GM04504 (cell line): ENCODE results near the gene CREB5.

ENCODE experiments used
- DNase-seq: peaks from one replicate; pipeline ENCODE4 v3.0.0-alpha.2; 2012; ENCODE audit warnings: low read depth

The CREB5 gene

GRCh38 chr7:28645866-28646265 is 233.5 kb downstream of the CREB5 start:
- no peak for DNase-seq

- no peak for DNase-seq
Observed at GRCh38 chr7:28646376-28647075, 234.2 kb downstream of the CREB5 start.

- DNase-seq = no peak
Observed at GRCh38 chr7:28647076-28647421, 234.7 kb downstream of the CREB5 start.

GRCh38 chr7:28649189-28649588 is 236.9 kb downstream of the CREB5 start:
- no peak for DNase-seq

- no peak for DNase-seq
Observed at GRCh38 chr7:28649811-28650210, 237.5 kb downstream of the CREB5 start.

- DNase-seq = no peak
Observed at GRCh38 chr7:28654110-28654509, 241.8 kb downstream of the CREB5 start.

- DNase-seq = no peak
Observed at GRCh38 chr7:28656529-28656928, 244.2 kb downstream of the CREB5 start.

GRCh38 chr7:28658381-28658780 is 246.1 kb downstream of the CREB5 start:
- no peak for DNase-seq

- DNase-seq = no peak
Observed at GRCh38 chr7:28660132-28660531, 247.8 kb downstream of the CREB5 start.

- DNase-seq = no peak
Observed at GRCh38 chr7:28661826-28662595, 249.7 kb downstream of the CREB5 start.

GRCh38 chr7:28666154-28666553 is 253.8 kb downstream of the CREB5 start:
- no peak for DNase-seq

GRCh38 chr7:28668085-28668484 is 255.8 kb downstream of the CREB5 start:
- DNase-seq = no peak

- no peak for DNase-seq
Observed at GRCh38 chr7:28669330-28669729, 257.0 kb downstream of the CREB5 start.

GRCh38 chr7:28671526-28671925 is 259.2 kb downstream of the CREB5 start:
- DNase-seq = no peak

- DNase-seq = no peak
Observed at GRCh38 chr7:28672397-28672797, 260.1 kb downstream of the CREB5 start.

GRCh38 chr7:28674359-28674782 is 262.1 kb downstream of the CREB5 start:
- DNase-seq = no peak

GRCh38 chr7:28675429-28675828 is 263.1 kb downstream of the CREB5 start:
- no peak for DNase-seq

- no peak for DNase-seq
Observed at GRCh38 chr7:28677668-28678067, 265.4 kb downstream of the CREB5 start.

GRCh38 chr7:28678431-28678965 is 266.2 kb downstream of the CREB5 start:
- no peak for DNase-seq

- DNase-seq = no peak
Observed at GRCh38 chr7:28681693-28682310, 269.5 kb downstream of the CREB5 start.

GRCh38 chr7:28682801-28683200 is 270.5 kb downstream of the CREB5 start:
- no peak for DNase-seq

- DNase-seq = no peak
Observed at GRCh38 chr7:28684650-28685241, 272.4 kb downstream of the CREB5 start.

GRCh38 chr7:28685242-28685643 is 272.9 kb downstream of the CREB5 start:
- no peak for DNase-seq
